ENCODE data around the gene SDK2. TPM values are rescaled to one million over a fixed set of nuclear protein-coding genes. Genes with fewer than 3 reads are reported as not detected.
A peak's percentile ranks its signal among the peaks of the same experiment; 100 is the strongest.

The SDK2 gene
- total and polyA plus RNA-seq, 2 donors from 2014 or later: 0.37 to 2.4 TPM

GRCh38 chr17:73541561-73541981 lies 102.7 kb downstream of the SDK2 start:
- Histone ChIP-seq H3K4me1 (ENCODE audit: control insufficient read depth in 2 of 3, insufficient read depth in 2 of 3, low read depth in 1 of 3, low read length in 3 of 3) (no peaks in the 10 kb centered on the region), H3K9ac (ENCODE audit: low read length in 3 of 3) (no peak overlapping the region), H3K27me3 (ENCODE audit: control insufficient read depth, insufficient read depth, low read length) (no peaks in the 10 kb centered on the region), H3K27ac (ENCODE audit: low read depth in 2 of 2, low read length in 2 of 2) (no peak overlapping the region), H3K36me3 (ENCODE audit: control insufficient read depth in 2 of 3, insufficient read depth in 3 of 3, low read length in 3 of 3) (no peaks in the 10 kb centered on the region), H3K9me3 (ENCODE audit: control insufficient read depth in 2 of 3, insufficient read depth in 1 of 3, low read length in 3 of 3) (no peaks in the 10 kb centered on the region), H3K4me3 (ENCODE audit: low read length in 3 of 3) (no peak overlapping the region)
- TF ChIP-seq, protein P1, sequence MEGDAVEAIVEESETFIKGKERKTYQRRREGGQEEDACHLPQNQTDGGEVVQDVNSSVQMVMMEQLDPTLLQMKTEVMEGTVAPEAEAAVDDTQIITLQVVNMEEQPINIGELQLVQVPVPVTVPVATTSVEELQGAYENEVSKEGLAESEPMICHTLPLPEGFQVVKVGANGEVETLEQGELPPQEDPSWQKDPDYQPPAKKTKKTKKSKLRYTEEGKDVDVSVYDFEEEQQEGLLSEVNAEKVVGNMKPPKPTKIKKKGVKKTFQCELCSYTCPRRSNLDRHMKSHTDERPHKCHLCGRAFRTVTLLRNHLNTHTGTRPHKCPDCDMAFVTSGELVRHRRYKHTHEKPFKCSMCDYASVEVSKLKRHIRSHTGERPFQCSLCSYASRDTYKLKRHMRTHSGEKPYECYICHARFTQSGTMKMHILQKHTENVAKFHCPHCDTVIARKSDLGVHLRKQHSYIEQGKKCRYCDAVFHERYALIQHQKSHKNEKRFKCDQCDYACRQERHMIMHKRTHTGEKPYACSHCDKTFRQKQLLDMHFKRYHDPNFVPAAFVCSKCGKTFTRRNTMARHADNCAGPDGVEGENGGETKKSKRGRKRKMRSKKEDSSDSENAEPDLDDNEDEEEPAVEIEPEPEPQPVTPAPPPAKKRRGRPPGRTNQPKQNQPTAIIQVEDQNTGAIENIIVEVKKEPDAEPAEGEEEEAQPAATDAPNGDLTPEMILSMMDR (IDR thresholded peaks at IDR 0.05; ENCODE audit: borderline replicate concordance, extremely low read depth, insufficient read depth): no peak
- FAIRE-seq: no peak
- no peak for DNase-seq
- intact Hi-C loops (cut with DNase I): no loop called here

DNA sequence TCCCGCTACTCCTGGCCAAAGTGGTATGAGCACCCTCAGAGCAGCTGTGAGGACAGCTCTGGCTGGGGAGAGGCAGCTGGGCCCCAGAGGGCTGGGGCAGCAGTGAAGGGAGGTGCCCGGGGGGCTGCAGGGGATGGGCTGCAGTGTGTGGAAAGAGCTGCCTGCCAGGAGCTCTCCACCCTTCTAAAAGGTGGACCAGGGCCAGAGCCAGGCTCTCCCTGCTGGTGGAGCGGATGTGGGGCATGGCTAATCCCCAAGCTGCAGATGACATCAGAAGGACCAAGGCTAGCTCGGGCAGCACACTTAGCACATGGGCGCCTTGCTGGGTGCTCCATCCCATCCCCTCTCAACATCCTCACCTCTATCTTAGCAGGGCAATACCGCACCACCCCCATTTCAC lies 103.1 kb downstream of the SDK2 start:
- H3K4me3 ChIP-seq (ENCODE audit: low read length in 3 of 3): no peak overlapping the region
- H3K4me1 ChIP-seq (ENCODE audit: control insufficient read depth in 2 of 3, insufficient read depth in 2 of 3, low read depth in 1 of 3, low read length in 3 of 3): no peaks in the 10 kb centered on the region
- no peak for DNase-seq
- H3K9ac ChIP-seq (ENCODE audit: low read length in 3 of 3): no peak overlapping the region
- intact Hi-C loops (cut with DNase I): no loop called here
- no peak for FAIRE-seq
- H3K36me3 ChIP-seq (ENCODE audit: control insufficient read depth in 2 of 3, insufficient read depth in 3 of 3, low read length in 3 of 3): no peaks in the 10 kb centered on the region
- no peak overlapping the region for H3K27ac ChIP-seq (ENCODE audit: low read depth in 2 of 2, low read length in 2 of 2)
- H3K27me3 ChIP-seq (ENCODE audit: control insufficient read depth, insufficient read depth, low read length): no peaks in the 10 kb centered on the region
- TF ChIP-seq, protein P1 (IDR thresholded peaks at IDR 0.05; ENCODE audit: borderline replicate concordance, extremely low read depth, insufficient read depth): no peak
- H3K9me3 ChIP-seq (ENCODE audit: control insufficient read depth in 2 of 3, insufficient read depth in 1 of 3, low read length in 3 of 3): no peaks in the 10 kb centered on the region

GRCh38 chr17:73539166-73539565 lies 105.1 kb downstream of the SDK2 start:
- DNase-seq (peak in 3 of 5 donors; percentile 60 to 74 (median 62)), FAIRE-seq (no peak)
- H3K4me3 ChIP-seq (ENCODE audit: low read length in 3 of 3): no peak overlapping the region

More at GRCh38 chr17:73539166-73539565, 105.1 kb downstream of the SDK2 start:
- H3K9me3 ChIP-seq (ENCODE audit: control insufficient read depth in 2 of 3, insufficient read depth in 1 of 3, low read length in 3 of 3): no peaks in the 10 kb centered on the region
- TF ChIP-seq, protein P1 (IDR thresholded peaks at IDR 0.05; ENCODE audit: borderline replicate concordance, extremely low read depth, insufficient read depth): no peak
- H3K27me3 ChIP-seq (ENCODE audit: control insufficient read depth, insufficient read depth, low read length): no peaks in the 10 kb centered on the region
- H3K27ac ChIP-seq (ENCODE audit: low read depth in 2 of 2, low read length in 2 of 2): no peak overlapping the region
- H3K36me3 ChIP-seq (ENCODE audit: control insufficient read depth in 2 of 3, insufficient read depth in 3 of 3, low read length in 3 of 3): no peaks in the 10 kb centered on the region
- no peak overlapping the region for H3K9ac ChIP-seq (ENCODE audit: low read length in 3 of 3)
- intact Hi-C loops (cut with DNase I): no loop called here
- no peaks in the 10 kb centered on the region for H3K4me1 ChIP-seq (ENCODE audit: control insufficient read depth in 2 of 3, insufficient read depth in 2 of 3, low read depth in 1 of 3, low read length in 3 of 3)

Measured in kidney (tissue), 14 donors.